ENCODE data around the gene ELMO3.

The ELMO3 gene

DNA sequence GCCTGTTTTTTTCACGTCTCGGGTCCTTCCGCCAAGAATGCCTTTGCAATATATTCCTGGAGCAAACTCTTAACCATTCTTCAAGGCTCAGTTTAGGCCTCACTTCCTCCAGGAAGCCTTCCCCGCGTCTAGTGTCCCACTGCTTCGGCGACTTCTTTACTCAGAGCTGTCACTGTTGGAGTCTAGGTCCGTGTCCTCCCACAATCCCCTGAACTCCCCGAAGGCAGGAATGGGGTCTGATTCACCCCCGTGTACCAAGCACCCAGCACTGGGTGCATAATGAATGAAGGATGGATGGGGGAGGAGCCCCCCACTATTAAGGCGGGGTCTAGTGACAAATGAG, 15.7 kb upstream of the ELMO3 start:
- DNase-seq (ENCODE audit: low read depth), result no peak

DNA sequence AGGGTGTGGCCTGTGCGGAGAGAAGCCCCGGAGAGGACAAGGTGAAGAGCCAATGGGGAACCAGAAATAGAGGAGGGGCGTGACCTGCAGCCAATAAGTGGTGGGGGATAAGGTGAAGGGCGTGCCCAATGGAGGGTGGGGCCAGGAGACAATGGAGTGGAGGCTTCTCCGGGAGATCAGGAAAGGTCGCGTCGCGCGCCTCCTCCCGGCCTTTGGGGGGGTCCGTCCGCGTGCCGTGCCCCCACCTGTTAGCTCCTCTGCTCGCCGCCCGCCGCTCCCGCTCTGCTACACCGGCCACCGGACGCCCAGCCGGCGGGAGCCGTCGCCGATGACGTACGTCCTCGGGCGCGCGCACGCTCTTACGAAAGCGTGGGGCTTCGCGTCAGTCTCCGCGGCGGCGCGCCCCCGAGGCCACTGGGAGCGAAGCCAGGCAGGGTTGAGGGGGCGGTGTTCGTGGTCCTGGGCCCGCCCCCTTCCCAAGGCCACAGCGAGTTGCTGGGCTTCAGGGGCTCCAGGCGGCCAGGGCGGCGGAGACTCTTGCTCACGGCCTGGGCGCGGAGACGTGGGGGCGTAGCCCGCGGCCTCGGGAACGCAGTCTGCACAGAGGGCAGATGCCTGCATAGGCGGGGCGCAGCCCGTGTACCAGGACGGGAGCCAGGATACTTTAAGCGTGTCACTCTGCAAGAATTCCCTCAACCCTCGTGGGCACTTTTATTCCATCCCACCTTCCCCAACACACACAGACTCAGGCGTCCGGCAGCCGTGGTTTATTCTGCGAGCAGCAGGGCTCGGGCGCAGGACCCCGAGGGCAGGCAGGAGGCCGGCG, 15.1 kb upstream of the ELMO3 start, which contains the start of gene MATCAP1:
Gene MATCAP1, minus strand, starts transcription at position 337 of the 826 bp plus-strand sequence. CDS start 3,353 bp downstream, outside the sequence.
- peak; percentile 98 for DNase-seq (ENCODE audit: low read depth)

DNA sequence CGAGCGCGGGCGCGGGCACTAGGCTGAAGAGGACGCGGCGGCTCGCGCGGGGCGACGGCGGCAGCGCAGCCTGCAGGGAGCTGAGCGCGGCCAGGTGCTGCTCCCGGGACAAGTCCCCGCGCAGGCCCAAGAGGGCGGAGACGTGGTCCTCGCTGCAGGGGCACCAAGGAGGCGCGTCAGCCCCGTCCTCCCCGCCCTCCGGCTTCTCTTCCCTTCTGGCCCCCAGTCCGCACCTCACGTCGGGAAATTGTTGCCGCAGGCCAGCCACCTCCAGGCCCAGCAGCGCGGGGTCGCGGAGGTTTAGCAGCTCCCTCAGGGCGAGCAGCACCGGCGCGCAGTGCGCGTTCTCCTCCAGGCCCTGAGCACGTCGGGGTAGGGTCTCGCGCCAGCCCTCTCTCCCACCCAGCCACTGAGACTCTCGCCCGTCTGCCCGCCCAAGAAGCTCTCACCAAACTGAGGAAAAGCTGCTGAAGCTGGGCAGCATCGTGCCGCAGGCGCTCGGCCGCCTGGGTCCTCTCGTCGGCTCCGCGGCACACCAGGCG, 14.4 kb upstream of the ELMO3 start:
- DNase-seq (ENCODE audit: low read depth), result no peak

DNA sequence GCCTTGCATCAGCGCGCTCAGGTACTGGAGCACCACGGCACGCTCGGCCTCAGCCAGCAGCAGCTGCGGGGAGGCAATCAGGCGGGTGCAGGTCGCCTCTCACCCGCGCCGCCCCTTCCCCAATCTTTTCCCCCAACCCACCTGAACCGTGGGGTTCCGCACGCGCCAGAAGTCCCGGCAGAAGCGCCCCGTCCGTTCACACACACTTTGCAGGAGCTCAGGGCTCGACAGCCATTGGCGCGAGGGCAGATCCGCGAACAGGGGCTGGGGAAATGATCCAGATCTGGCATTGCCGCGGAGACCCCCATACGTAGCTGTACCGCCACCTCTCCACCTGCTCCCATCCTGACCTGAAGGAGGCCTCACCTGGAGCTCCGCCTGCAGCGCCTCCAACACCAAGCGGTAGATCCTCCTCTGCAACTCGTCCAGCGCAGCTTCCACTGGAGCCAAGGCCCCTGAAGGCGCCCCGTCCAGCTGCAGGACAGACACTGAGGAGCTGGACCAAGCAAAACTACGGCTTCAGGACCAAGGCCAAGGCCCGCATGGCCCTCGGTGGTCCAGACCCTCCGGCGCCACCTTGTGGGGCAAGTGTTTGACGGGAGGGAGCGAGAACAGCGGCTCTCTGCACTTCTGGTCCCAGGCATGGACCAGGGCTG, 13.8 kb upstream of the ELMO3 start:
- peak; percentile 88 for DNase-seq (ENCODE audit: low read depth)

DNA sequence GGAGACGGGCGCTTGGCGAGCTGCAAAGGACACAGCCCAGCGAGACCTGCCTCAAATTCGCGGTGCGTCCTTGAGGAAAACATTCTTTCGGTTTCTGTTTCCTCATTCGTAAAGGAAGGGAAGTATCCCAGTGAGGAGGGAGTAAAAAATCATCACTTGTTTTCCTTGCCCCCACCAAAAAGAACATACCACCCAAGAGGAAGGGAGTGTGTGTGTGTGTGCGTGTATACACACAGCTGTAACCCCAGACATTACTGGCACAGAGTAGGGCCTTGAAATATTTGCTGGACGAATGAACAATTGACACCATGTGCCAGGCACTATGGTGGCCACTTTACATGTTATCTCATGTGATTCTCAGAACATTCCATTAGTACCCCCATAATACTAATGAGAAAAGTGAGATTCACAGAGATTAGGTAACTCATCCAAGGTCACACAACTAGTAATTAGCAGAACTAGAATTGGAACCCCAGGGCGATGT, 13.2 kb upstream of the ELMO3 start:
- DNase-seq (ENCODE audit: low read depth), result no peak

DNA sequence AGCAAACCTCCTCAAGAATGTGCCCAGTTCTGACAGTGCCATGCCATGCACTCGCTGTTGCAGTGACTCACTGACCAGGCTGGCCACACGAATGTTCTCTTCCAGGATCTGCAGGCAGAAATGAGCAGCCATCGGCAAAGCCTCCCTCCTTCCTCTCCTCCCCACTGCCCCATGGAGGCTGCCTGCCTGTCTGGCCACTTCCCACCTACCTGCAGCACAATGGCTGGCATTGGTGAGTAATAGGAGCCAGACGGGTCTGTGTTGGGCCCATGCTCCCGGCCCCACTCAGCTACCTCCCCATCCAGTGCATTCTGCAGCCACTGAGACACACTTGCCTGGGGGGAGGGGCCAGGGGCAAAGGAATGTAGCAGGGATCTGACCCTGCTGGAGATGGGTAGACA, 12.4 kb upstream of the ELMO3 start:
- DNase-seq (ENCODE audit: low read depth), result peak; percentile 64

DNA sequence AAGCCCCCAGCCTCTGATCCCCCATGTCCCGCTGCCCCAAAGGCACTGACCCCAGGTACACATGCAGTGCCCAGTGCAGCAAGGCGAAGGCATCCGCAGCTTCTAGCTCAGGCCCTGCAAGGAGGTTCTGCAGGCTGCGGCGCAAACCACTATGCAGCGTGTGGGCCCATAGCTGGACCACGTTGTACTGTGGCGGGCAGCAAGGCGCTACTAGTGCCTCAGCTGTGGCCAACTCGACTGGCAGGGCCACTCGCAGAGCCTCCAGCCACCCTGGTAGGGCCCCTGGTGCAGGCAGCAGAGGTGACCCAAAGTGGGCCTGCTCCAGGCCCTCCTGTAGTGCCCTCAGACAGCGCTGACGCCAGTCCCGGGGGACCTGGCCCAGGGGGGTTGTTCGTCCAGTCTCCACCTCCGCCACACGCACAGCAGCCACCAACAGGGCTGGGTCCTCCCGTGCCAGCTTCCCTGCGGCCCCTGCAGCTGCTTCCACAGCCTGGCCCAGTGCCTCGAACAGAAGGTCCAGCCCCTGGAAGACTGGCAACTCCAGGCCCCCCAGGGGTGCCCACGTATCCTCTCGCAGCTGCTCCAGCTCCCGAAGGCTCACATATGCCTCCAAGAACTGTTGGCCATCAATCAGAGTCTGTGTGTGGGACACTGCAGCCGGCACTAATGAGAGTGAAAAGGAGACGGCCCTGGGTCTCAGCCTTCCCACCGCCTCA, 11.6 kb upstream of the ELMO3 start:
- DNase-seq (ENCODE audit: low read depth), result no peak

DNA sequence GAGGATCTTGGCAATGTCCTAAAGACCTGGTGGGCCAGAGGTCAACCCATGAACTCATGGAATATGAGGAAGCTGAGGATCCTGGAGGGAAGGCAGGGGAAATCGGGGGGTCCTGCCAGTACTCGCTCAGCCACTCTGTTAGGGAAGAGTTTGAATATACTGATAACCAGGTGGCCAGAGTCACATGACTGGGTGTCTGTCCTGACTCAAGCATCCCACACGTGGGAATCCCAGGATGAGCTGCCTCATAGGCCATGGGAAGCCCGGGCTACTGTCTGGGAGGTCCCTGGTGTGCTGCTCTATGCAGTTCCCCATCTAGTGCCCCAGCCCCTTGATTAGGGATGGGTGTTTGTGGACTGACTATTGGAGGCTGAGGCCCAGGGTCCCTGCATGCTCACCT, 10.6 kb upstream of the ELMO3 start:
- DNase-seq (ENCODE audit: low read depth), result no peak

DNA sequence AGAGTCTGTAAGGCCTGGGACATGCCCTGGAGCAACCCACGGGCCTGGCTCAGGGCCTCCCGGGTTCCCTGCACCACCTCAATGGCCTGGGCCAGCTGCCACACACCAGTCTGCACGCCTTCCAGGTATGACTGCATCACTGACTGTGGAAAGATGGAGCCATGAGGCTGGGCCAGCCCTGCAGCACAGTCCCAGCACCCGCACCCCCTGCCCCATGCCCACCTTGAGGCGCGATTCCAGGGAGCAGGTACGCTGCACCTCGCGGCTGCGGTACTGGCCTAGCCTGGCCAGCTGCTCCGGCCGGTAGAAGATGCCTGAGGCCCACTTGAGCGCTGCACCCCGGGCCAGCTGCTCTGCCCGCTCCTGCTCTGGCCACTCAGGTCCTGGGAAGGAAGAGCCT, 10.1 kb upstream of the ELMO3 start:
- no peak for DNase-seq (ENCODE audit: low read depth)

DNA sequence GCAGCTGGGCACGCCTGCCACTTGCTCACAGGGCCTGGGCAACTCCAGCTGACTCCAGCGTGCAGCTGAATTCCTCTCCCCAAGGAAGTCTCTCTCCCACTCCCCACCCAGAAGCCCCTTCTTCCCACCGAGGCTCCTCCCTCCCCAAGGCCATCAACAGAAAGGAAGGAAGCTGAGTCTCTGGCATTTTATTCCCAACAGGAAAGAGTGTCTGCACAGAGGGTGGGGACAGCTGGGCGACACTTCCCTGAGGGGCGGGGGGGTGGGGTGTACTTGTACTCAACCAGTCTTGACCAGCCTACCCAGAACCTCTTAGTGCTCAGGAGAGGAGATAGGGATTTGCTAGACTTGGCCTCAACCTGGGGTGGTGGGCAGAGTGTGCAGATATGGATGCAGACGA, 8.9 kb upstream of the ELMO3 start, which contains the start of gene EXOC3L1:
Gene EXOC3L1, minus strand, starts transcription at position 96 of the 400 bp plus-strand sequence. CDS start 460 bp downstream, outside the sequence.
- DNase-seq (ENCODE audit: low read depth), result no peak

DNA sequence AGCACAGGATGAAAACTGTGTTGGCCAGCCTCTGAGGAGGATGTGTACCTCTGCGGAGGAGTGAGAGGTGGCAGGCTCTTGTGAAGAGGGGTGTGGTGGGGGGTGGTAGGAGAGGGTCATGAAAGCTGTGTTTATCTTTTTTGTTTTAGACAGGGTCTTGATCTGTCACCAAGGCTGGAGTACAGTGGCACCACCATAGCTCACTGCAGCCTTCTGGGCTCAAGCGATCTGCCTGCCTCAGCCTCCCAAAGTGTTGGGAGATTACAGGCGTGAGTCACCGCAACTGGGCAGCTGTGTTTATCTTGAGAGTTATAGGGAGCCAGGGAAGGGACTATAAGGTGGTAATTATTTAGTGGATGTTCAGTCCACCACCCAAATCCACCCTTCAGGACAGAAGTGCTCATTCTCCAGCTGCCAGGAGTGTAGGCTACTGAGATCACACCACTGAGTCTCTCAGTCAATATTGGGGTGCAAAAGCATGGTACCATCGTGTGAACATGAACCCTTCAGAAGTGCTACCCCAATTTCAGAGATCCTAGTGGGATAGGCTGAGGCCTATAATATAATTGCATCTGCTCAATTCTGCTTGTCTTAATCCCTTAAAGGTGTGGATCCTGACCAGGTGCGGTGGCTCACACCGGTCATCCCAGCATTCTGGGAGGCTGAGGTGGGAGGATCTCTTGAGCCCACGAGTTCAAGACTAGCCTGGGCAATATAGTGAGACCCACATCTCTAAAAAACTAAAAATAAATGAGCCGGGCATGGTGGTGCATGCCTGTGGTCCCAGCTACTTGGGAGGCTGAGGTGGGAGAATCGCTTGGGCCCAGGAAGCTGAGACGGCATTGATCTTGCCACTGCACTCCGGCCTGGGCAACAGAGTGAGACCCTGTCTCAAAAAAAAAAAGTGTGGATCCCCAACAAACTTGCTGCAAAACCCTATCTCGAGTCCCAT, 8.2 kb upstream of the ELMO3 start:
- peak; percentile 61 for DNase-seq (ENCODE audit: low read depth)

DNA sequence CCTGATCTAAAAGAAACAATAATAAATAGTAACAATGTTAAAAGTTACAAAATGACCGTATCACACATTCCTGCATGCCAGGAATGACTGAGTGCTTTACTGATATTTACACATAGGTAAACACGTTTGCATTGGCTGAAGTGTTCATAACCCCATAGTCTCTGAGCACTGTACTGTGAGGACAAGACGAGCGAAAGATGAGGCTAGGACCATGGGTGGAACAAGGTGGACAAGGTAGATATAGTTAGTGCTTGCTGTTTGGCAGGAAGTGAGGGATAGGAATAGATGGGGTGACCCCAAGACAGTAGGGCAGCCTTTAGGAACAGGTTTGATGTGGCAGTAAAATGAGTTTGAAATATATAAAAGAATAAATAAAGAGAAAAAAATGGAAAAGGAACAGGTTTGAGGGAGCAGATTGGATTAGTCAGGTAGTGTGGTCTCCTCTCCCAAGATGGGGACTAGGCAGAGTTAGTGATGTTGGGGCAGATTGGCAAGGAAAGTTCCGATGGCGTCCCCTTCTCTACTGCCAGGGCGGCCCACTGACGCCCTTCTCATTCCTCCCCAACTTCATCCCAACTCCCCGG, 7.4 kb upstream of the ELMO3 start:
- no peak for DNase-seq (ENCODE audit: low read depth)

DNA sequence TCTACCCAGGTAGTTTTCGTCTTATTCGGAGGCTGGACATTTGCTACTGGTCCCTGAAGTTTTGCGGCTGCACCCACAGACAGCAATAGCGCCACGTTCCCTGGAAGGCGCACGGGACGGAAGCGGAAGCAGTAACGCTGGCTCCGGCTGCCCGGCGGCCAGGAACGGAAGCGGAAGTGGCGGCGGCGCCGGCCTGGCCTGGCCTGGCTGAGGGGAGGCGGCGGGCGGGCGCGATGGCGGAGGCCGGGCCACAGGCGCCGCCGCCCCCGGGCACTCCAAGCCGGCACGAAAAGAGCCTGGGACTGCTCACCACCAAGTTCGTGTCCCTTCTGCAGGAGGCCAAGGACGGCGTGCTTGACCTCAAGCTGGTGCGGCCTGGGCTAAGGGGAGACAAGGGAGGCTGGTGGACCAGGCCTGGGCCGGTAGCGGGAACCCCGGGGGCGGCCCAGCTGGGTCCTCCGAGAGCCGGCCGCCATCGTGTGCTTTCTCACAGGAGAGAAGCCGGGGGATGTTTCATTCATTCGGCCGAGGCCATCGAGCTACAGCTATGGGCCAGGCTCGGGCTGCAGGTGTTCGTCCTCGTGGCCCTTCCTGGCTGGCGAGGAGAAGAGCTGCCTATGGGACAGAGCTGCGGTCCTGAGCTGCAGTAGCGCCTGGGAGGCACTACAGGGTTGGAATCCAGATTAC, 6.8 kb upstream of the ELMO3 start, which contains the start of gene E2F4:
Gene E2F4, plus strand, starts transcription at position 161 of the 687 bp plus-strand sequence. Its CDS starts 73 bp downstream, at position 234.
- DNase-seq (ENCODE audit: low read depth), result peak; percentile 91

DNA sequence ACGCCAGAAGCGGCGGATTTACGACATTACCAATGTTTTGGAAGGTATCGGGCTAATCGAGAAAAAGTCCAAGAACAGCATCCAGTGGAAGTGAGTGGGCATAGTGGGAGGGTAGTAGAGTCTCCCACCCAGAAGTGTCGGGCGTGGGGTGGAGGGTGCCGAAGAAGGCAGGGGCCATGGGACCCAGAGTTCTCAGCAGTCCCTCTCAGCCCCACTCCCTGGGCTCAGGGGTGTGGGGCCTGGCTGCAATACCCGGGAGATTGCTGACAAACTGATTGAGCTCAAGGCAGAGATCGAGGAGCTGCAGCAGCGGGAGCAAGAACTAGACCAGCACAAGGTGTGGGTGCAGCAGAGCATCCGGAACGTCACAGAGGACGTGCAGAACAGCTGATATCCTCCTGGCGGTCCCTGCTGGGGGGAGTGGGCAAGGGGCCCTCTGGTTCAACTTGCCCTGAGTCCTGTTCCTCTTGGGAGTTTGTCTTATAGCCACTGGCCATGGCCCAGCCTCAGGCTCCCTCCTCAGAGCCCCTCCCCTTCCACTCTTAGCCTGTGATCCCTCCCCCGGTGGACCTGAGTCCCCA, 6.1 kb upstream of the ELMO3 start:
- DNase-seq (ENCODE audit: low read depth), result no peak

DNA sequence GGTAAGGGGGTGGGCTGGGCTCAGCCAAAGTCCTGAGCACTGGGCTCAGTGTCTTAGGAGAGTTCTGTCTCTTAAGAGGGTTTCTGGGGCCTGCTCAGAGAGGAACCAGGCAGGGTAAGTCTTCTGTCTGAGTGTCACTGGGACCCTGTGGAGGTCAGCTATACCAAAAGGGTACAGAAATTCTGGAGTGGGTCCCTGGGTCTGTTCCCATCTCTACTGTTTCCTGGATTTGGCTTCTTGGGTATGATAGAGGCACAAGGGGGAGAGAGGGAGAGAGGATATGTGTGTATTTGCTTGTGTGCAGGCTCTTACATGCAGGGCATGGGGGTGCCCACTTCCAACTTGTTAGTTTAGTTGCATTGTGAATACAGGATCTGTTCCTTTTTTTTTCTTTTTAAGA, 5.4 kb upstream of the ELMO3 start:
- DNase-seq (ENCODE audit: low read depth), result no peak

DNA sequence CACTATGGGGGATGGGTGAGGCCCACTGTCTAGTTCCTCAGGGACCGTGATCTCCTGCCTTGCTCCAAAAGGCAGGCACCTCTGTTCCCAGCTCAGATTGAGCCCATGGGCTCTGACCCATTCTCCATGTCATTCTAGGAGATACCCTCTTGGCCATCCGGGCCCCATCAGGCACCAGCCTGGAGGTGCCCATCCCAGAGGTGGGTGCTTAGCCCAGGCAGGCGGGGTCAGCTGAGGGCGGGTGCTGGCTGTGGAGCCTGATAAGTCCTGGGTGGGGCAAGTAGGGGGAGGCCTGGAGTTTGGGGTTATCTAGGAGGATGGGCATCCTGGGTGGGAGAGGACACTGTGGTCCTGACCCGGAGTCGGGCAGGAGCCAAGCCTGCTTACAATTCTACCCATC, 4.7 kb upstream of the ELMO3 start:
- no peak for DNase-seq (ENCODE audit: low read depth)

DNA sequence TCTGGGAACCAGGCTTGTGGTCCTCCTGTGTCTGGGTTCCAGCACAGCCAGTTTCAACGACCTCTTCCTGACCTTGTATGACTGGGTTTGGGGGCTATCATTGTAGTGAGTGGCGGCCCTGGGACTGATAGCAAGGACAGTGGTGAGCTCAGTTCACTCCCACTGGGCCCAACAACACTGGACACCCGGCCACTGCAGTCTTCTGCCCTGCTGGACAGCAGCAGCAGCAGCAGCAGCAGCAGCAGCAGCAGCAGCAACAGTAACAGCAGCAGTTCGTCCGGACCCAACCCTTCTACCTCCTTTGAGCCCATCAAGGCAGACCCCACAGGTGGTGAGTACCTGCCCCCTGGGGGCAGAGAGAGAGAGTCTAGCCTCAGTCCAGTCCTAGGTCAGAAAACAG, 3.3 kb upstream of the ELMO3 start:
- DNase-seq (ENCODE audit: low read depth), result no peak

DNA sequence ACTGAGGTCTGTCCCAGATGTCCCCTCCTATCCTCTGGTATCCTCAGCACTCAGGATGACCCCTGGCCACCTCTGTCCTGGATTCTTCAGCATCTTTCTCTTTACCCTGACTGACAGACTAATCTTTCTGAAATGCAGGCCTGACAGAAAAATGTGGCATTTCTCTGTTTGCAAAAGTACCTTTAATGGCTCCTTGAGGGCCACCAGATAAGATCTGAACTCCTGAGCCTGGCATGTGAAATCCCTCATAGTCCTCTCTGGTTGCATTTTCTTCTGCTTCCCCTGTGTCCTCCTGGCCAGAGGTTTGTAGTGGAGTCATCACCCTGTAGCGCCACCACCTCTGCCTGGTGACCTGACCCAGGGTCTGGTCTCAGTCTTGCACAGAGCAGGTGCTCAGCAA, 2.0 kb upstream of the ELMO3 start:
- no peak for DNase-seq (ENCODE audit: low read depth)

DNA sequence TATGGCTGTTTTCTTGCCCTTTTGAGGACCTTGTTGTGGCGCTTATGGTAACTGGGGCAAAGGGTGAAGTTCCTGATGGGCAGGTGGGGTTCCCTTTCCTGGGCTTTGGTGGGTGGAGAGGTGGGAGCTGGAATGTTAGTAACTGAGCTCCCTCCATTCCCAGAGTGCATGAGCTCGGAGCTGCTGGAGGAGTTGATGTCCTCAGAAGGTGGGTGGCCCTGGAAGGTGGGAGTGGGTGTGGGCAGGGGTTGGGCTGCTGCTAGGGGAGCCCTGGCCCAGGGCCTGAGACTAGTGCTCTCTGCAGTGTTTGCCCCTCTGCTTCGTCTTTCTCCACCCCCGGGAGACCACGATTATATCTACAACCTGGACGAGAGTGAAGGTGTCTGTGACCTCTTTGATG, 1.2 kb upstream of the ELMO3 start:
- DNase-seq (ENCODE audit: low read depth), result no peak

DNA sequence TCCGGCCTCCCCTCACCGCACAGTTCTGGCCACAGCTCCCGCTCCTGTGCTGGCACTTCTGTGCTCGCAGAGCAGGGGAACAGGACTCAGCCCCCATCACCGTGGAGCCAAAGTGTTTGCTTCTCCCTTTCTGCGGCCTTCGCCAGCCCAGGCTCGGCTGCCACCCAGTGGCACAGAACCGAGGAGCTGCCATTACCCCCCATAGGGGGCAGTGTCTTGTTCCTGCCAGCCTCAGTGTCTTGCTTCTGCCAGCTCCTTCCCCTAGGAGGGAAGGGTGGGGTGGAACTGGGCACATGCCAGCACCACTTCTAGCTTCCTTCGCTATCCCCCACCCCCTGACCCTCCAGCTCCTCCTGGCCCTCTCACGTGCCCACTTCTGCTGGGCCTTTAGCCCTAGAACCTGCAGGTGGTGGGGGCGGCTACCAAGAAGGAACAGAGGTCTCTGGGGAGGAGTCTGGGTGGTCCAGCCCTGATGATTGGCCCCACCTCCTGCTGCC, 645 bp upstream of the ELMO3 start:
- peak; percentile 40 for DNase-seq (ENCODE audit: low read depth)

Measured in amniotic epithelial cell (primary cell).